HepG2 (cell line): ENCODE measurements around the gene CREBRF. TPM values are rescaled to one million over a fixed set of nuclear protein-coding genes. Genes with fewer than 3 reads are reported as not detected.

ENCODE experiments used
- ATAC-seq: fragments of 200-7000 bp; cut with Tn5 transposase; 3 replicates; pipeline ENCODE4 v1.9.1; 2020; ENCODE audit warnings: mild to moderate bottlenecking, moderate library complexity
- BruUV-seq: library from RNA; stranded (reverse); fragments of 400-500 nt; replicated peaks from 2 replicates; lab custom pipeline; 2021; lab: Mats Ljungman, UMichigan
- CTCF ChIA-PET: fragments of 300-600 bp; formaldehyde crosslinking; extraction: SDS; loops from one replicate; lab custom pipeline; 2021; ENCODE audit warnings: low total read pairs, inconsistent platforms, low intra/inter-chr PET ratio; lab: Yijun Ruan, JAX
- POLR2A ChIA-PET: fragments of 350-600 bp; sonication (Branson Sonifier 250); formaldehyde crosslinking; loops from one replicate; lab custom pipeline; 2020; ENCODE audit warnings: antibody characterized with exemption, inconsistent platforms; lab: Yijun Ruan, JAX
- DNase-seq: peaks from one replicate; pipeline ENCODE4 v3.0.0-alpha.2; 2015; ENCODE audit warnings: low spot score
- FAIRE-seq: peaks from 3 replicates; lab custom pipeline; 2011; peaks lifted over from hg19 to GRCh38; lab: Jason Lieb, UNC
- H2AFZ ChIP-seq: one replicate; pipeline ENCODE4 v1.6.1; 2011; ENCODE audit warnings: low read length, inconsistent platforms
- H3K27ac ChIP-seq: fragments of 300-600 bp; 3 replicates; pipeline ENCODE4 v1.8.0; 2011; ENCODE audit warnings: mixed run types, mild to moderate bottlenecking, mixed read lengths, low read length, inconsistent platforms; ENCODE audit not compliant: insufficient read depth; ENCODE audit errors: extremely low read length
- H3K27me3 ChIP-seq, 2 experiments: fragments of 200-600 bp in 1 of 2; 2 replicates in 1 of 2; 3 replicates in 1 of 2; pipeline versions ENCODE4 v1.6.0 to v1.8.0; 2011; ENCODE audit warnings: low read length in 2 of 2, mild to moderate bottlenecking in 2 of 2, moderate library complexity in 2 of 2, inconsistent platforms in 1 of 2; ENCODE audit not compliant: insufficient read depth in 2 of 2, control insufficient read depth in 1 of 2
- H3K36me3 ChIP-seq, 2 experiments: fragments of 200-600 bp in 1 of 2; replicated peaks in 1 of 2; 2 replicates in 1 of 2; 3 replicates in 1 of 2; pipeline versions ENCODE4 v1.5.1 to v1.8.0; 2011; ENCODE audit warnings: low read length in 2 of 2, inconsistent platforms in 1 of 2; ENCODE audit not compliant: insufficient read depth in 2 of 2, control insufficient read depth in 1 of 2
- H3K4me1 ChIP-seq: 2 replicates; pipeline ENCODE4 v1.5.1; 2012; ENCODE audit warnings: low read length, inconsistent platforms; ENCODE audit not compliant: insufficient read depth
- H3K4me2 ChIP-seq: 2 replicates; pipeline ENCODE4 v1.6.0; 2011; ENCODE audit warnings: low read depth, low read length, inconsistent platforms
- H3K4me3 ChIP-seq, 3 experiments: fragments of 200-600 bp in 1 of 3; sonication (generic), shearing (Covaris generic) in 1 of 3; replicated peaks in 1 of 3; 2 replicates each; pipeline ENCODE4 v1.5.1; 2011 to 2016; ENCODE audit warnings: low read length in 3 of 3, inconsistent platforms in 2 of 3, low read depth in 2 of 3, mild to moderate bottlenecking in 2 of 3, control low read depth in 1 of 3, mixed read lengths in 1 of 3; ENCODE audit not compliant: insufficient read depth in 1 of 3
- H3K79me2 ChIP-seq: one replicate; pipeline ENCODE4 v1.6.1; 2011; ENCODE audit warnings: low read length, inconsistent platforms; ENCODE audit not compliant: insufficient read depth
- H3K9ac ChIP-seq: 2 replicates; pipeline ENCODE4 v1.6.0; 2011; ENCODE audit warnings: mild to moderate bottlenecking, low read depth, low read length, inconsistent platforms; ENCODE audit not compliant: insufficient read depth
- H3K9me3 ChIP-seq: 2 replicates; pipeline ENCODE4 v1.5.1; 2012; ENCODE audit warnings: mild to moderate bottlenecking, low read length
- H4K20me1 ChIP-seq: 2 replicates; pipeline ENCODE4 v1.6.0; 2011; ENCODE audit warnings: inconsistent platforms, mild to moderate bottlenecking, low read length, moderate library complexity; ENCODE audit not compliant: insufficient read depth
- ASH2L ChIP-seq: fragments of 300-600, 200-600 bp; sonication (generic); IDR thresholded peaks from 2 replicates; pipeline ENCODE4 v1.7.0; 2017; ENCODE audit warnings: low read depth, mild to moderate bottlenecking, moderate library complexity, mixed read lengths, low read length; ENCODE audit not compliant: insufficient read length
- ATF5 ChIP-seq: sonication (generic); formaldehyde crosslinking; IDR thresholded peaks from 2 replicates; pipeline ENCODE4 v1.4.0; 2020; ENCODE audit warnings: mild to moderate bottlenecking, low read depth, missing genetic modification reagents
- BRCA1 ChIP-seq: sonication (generic); formaldehyde crosslinking; IDR thresholded peaks from 2 replicates; pipeline ENCODE4 v1.4.0; 2020; ENCODE audit warnings: missing genetic modification reagents
- FOXC1 ChIP-seq: sonication (generic); formaldehyde crosslinking; IDR thresholded peaks from 2 replicates; pipeline ENCODE4 v1.8.0; 2022; ENCODE audit warnings: mild to moderate bottlenecking, missing genetic modification reagents, borderline replicate concordance
- MEIS1 ChIP-seq: sonication (generic); formaldehyde crosslinking; IDR thresholded peaks from 2 replicates; pipeline ENCODE4 v1.9.0; 2021; ENCODE audit warnings: mild to moderate bottlenecking, missing genetic modification reagents, moderate library complexity, borderline replicate concordance
- NFATC3 ChIP-seq: sonication (generic); formaldehyde crosslinking; IDR thresholded peaks from 2 replicates; pipeline ENCODE4 v1.5.1; 2020; ENCODE audit warnings: mild to moderate bottlenecking, missing genetic modification reagents
- NR2F6 ChIP-seq, 2 experiments: IDR thresholded peaks; 2 replicates each; pipeline ENCODE4 v1.6.1; 2016; ENCODE audit warnings: antibody characterized with exemption in 1 of 2, mild to moderate bottlenecking in 1 of 2
- PHF8 ChIP-seq: sonication (generic); formaldehyde crosslinking; IDR thresholded peaks from 2 replicates; pipeline ENCODE4 v1.5.0; 2020; ENCODE audit warnings: missing genetic modification reagents
- SETDB1 ChIP-seq: sonication (generic); formaldehyde crosslinking; IDR thresholded peaks from 2 replicates; pipeline ENCODE4 v1.5.1; 2020; ENCODE audit warnings: missing genetic modification reagents, mild to moderate bottlenecking, borderline replicate concordance
- ZBTB25 ChIP-seq: IDR thresholded peaks from 2 replicates; pipeline ENCODE4 v1.6.1; 2018; ENCODE audit warnings: missing genetic modification reagents
- ZBTB7B ChIP-seq: sonication (generic); formaldehyde crosslinking; IDR thresholded peaks from 2 replicates; pipeline ENCODE4 v1.4.0; 2020; ENCODE audit warnings: missing genetic modification reagents
- ZFP41 ChIP-seq: sonication (generic); formaldehyde crosslinking; IDR thresholded peaks from 2 replicates; pipeline ENCODE4 v1.4.0; 2020; ENCODE audit warnings: mild to moderate bottlenecking, missing genetic modification reagents, borderline replicate concordance
- ZNF263 ChIP-seq: sonication (generic); formaldehyde crosslinking; IDR thresholded peaks from 2 replicates; pipeline ENCODE4 v1.4.0; 2020; ENCODE audit warnings: missing genetic modification reagents
- ZNF383 ChIP-seq: sonication (generic); formaldehyde crosslinking; IDR thresholded peaks from 2 replicates; pipeline ENCODE4 v1.4.0; 2020; ENCODE audit warnings: missing genetic modification reagents, mild to moderate bottlenecking, borderline replicate concordance
- ZNF552 ChIP-seq: sonication (generic); formaldehyde crosslinking; IDR thresholded peaks from 2 replicates; pipeline ENCODE4 v1.9.0; 2022; ENCODE audit warnings: missing genetic modification reagents, mild to moderate bottlenecking, borderline replicate concordance
- ZNF562 ChIP-seq: sonication (generic); formaldehyde crosslinking; IDR thresholded peaks from 2 replicates; pipeline ENCODE4 v1.8.0; 2022; ENCODE audit warnings: missing genetic modification reagents, borderline replicate concordance
- ZNF616 ChIP-seq: sonication (generic); formaldehyde crosslinking; IDR thresholded peaks from 2 replicates; pipeline ENCODE4 v1.5.0; 2020; ENCODE audit warnings: low read depth, mild to moderate bottlenecking, missing genetic modification reagents
- ZNF629 ChIP-seq: sonication (generic); formaldehyde crosslinking; conservative IDR thresholded peaks from 2 replicates; pipeline ENCODE4 v1.5.0; 2020; ENCODE audit warnings: missing genetic modification reagents
- WGBS: methylation state at CpG from one replicate; pipeline ENCODE4 v1.1.6; 2017; ENCODE audit warnings: low lambda C conversion rate; 5-methylcytosine and 5-hydroxymethylcytosine counted together
- in situ Hi-C: cut with HindIII; loops from 2 replicates; pipeline ENCODE4 v1.10.0; 2017; ENCODE audit warnings: low pct_unique_long_range_greater_than_20kb; ENCODE audit not compliant: extremely low pct_ligation_motif_present
- intact Hi-C: fragments of 100-400 bp; cut with micrococcal nuclease; formaldehyde crosslinking; loops from one replicate; pipeline ENCODE4 v1.10.0; 2022; ENCODE audit not compliant: unreplicated experiment
- polyA plus RNA-seq, 8 experiments: library from polyadenylated mRNA; depleted of rRNA in 3 of 8; stranded (reverse) in 7 of 8; unstranded in 1 of 8; fragments of >200 nt; fragmentation: Illumina TruSeq in 4 of 8; extraction: Trizol in 4 of 8; gene quantifications; 2 replicates each; pipeline versions ENCODE4 v1.2.1 to v1.2.3, GENCODE V29; 2011 to 2016; ENCODE audit warnings: low read depth in 4 of 8, missing spikeins in 1 of 8, mixed read lengths in 1 of 8; ENCODE audit not compliant: insufficient read depth in 1 of 8
- total RNA-seq, 5 experiments: library from RNA; depleted of rRNA; stranded (reverse); fragments of >200 nt; fragmentation: Illumina TruSeq; extraction: Trizol; gene quantifications; 2 replicates each; pipeline ENCODE4 v1.2.3, GENCODE V29; 2016; ENCODE audit warnings: low read depth in 1 of 5
- TF ChIP-seq, protein P1 (sequence below): sonication (generic); formaldehyde crosslinking; IDR thresholded peaks from 2 replicates; pipeline ENCODE4 v1.5.0; 2020; ENCODE audit warnings: missing genetic modification reagents, mild to moderate bottlenecking, borderline replicate concordance
- TF ChIP-seq, protein P2 (sequence below): sonication (generic); formaldehyde crosslinking; IDR thresholded peaks from 2 replicates; pipeline ENCODE4 v1.8.0; 2022; ENCODE audit warnings: mild to moderate bottlenecking, missing genetic modification reagents, moderate library complexity

CREBRF gene
- total and polyA plus RNA-seq, 2 of the 13 experiments (the other 11 are each of a cell fraction or from before 2014, with no cell fraction given), result 4.5 to 10.2 TPM

DNA sequence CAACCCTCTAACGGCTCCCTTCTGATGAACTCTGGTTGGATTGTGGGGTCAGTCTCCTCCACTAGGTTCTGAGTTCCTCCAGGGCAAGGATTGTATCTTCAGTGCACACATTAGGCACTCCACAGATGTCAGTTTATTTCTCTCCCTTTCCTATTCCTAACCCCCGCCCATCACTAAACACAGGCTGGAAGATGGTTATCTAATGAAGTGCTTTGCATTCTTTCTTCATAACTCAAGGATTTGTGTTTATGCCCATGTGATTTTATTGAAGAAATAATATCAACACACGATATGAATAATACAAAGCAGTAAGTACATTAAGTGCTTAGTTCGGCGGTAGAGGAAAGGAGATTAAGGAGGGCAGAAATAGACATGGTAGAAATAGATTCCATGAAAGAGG is 4.4 kb upstream of the CREBRF start (continued):
- TF ChIP-seq ZNF616, result no peak
- no peak for TF ChIP-seq NFATC3 (CRISPR knock-in tag)
- TF ChIP-seq, protein P1, sequence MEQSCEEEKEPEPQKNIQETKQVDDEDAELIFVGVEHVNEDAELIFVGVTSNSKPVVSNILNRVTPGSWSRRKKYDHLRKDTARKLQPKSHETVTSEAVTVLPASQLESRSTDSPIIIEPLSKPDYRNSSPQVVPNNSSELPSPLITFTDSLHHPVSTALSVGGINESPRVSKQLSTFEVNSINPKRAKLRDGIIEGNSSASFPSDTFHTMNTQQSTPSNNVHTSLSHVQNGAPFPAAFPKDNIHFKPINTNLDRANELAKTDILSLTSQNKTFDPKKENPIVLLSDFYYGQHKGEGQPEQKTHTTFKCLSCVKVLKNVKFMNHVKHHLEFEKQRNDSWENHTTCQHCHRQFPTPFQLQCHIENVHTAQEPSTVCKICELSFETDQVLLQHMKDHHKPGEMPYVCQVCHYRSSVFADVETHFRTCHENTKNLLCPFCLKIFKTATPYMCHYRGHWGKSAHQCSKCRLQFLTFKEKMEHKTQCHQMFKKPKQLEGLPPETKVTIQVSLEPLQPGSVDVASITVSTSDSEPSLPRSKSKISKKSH (CRISPR knock-in tag), result no peak
- no peak for TF ChIP-seq ZNF263 (CRISPR knock-in tag)
- TF ChIP-seq NR2F6 (IDR thresholded peaks at IDR 0.05), result no peak
- no peak for TF ChIP-seq NR2F6 (CRISPR knock-in tag; IDR thresholded peaks at IDR 0.05)
- no peak for TF ChIP-seq ZNF629 (CRISPR knock-in tag)
- no peak for TF ChIP-seq PHF8 (CRISPR knock-in tag)
- no peak for TF ChIP-seq ATF5
- TF ChIP-seq, protein P2, sequence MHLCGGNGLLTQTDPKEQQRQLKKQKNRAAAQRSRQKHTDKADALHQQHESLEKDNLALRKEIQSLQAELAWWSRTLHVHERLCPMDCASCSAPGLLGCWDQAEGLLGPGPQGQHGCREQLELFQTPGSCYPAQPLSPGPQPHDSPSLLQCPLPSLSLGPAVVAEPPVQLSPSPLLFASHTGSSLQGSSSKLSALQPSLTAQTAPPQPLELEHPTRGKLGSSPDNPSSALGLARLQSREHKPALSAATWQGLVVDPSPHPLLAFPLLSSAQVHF (CRISPR knock-in tag), result no peak
- no peak for TF ChIP-seq FOXC1 (CRISPR knock-in tag)
- TF ChIP-seq SETDB1 (CRISPR knock-in tag), result no peak

DNA sequence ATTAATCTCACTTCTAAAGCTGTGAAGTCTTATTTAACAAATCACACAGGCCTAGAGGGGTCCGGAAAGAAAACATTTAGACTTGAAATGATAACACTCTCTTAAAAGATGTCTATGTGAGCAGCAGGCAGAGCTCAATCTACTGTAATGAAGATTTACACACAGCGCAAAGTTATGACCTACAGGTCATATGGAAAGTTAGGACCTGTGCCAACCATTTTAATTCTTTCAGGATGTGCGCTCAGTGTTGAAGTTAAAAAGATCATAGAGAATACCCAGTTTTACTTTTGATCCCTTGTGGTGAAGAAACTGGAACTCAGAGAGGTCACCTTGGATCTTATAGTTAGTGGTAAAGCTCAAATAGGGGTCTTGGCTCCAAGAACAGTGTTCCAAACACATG is 3.1 kb upstream of the CREBRF start:
- FAIRE-seq (no peak), ATAC-seq (no peak), DNase-seq (no peak)
- peaks cover 37% of the 10 kb centered on the region for H3K4me1 ChIP-seq
- intact Hi-C loops, result no loop called here
- no peaks in the 10 kb centered on the region for H4K20me1 ChIP-seq
- H3K9me3 ChIP-seq, result no peaks in the 10 kb centered on the region
- H3K27ac ChIP-seq, result no peak overlapping the region
- in situ Hi-C loops, result no loop called here
- H3K27me3 ChIP-seq, result no peaks in the 10 kb centered on the region; a peak in 1 of 5 replicates
- POLR2A ChIA-PET, result no interaction called here
- H3K79me2 ChIP-seq, result peaks cover 9% of the 10 kb centered on the region
- no peak overlapping the region for H3K9ac ChIP-seq
- CTCF ChIA-PET, result no interaction called here
- no TSS peak for BruUV-seq
- no peak overlapping the region for H2AFZ ChIP-seq
- 81% methylated on average over 3 of the region's 3 CpGs for WGBS
- H3K4me3 ChIP-seq, result no peak overlapping the region
- no peak overlapping the region for H3K4me2 ChIP-seq
- H3K36me3 ChIP-seq, result no peaks in the 10 kb centered on the region
- TF ChIP-seq MEIS1 (CRISPR knock-in tag) (no peak), ZFP41 (CRISPR knock-in tag) (no peak), ASH2L (no peak), ZNF552 (CRISPR knock-in tag) (no peak), ZBTB25 (CRISPR knock-in tag) (no peak), BRCA1 (CRISPR knock-in tag) (no peak), ZNF383 (no peak), ZNF562 (no peak), ZBTB7B (CRISPR knock-in tag) (no peak)
